Activated T-cell treated with anti-CD3 and anti-CD28 coated beads, Interleukin-2, amount 50 U/mL, for 48 hours (primary cell): ENCODE data around the gene ARHGEF9.

Experiments
- DNase-seq, 2 experiments: peaks; one replicate each; pipeline ENCODE4 v3.0.0-alpha.2; 2020

ARHGEF9 gene

GRCh38 chrX:63746278-63746677 lies 38.7 kb downstream of the ARHGEF9 start:
- DNase-seq = no peak

DNA sequence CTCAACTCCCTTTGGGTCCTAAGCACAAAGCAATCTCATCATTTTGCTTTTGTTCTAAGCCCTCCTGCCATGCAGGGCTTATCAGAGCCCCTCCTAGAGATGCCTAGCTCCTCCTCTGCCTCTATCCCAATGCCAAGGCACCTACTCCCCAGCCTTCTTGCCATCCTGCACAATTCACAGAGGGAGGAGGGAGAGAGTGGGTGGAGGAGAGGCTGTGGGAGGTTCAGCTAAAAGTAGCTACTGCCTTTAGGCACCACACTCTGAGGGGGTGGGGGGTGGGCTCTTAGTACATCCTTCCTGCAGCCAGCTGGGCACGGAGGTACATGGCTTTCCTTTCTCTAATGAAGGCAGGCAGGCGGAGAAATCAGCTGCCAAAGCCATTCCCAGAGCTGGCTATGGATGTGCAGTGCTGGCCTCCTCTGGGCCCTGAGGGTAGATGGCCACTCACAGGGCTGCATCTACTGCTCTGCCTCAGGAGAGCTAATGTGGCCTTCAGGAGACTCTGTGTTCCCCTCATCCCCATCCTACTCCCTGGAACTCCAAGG lies 40.1 kb downstream of the ARHGEF9 start:
- DNase-seq = no peak

- DNase-seq = no peak
These were observed 41.4 kb downstream of the ARHGEF9 start for GRCh38 chrX:63743596-63743995.

- no peak for DNase-seq
These were observed 44.6 kb downstream of the ARHGEF9 start for GRCh38 chrX:63740382-63740781.

- no peak for DNase-seq
These were observed 45.1 kb downstream of the ARHGEF9 start for GRCh38 chrX:63739885-63740284.

- DNase-seq = no peak
These were observed 46.3 kb downstream of the ARHGEF9 start for GRCh38 chrX:63738696-63739095.

GRCh38 chrX:63737131-63737921 lies 47.7 kb downstream of the ARHGEF9 start:
- no peak for DNase-seq

DNA sequence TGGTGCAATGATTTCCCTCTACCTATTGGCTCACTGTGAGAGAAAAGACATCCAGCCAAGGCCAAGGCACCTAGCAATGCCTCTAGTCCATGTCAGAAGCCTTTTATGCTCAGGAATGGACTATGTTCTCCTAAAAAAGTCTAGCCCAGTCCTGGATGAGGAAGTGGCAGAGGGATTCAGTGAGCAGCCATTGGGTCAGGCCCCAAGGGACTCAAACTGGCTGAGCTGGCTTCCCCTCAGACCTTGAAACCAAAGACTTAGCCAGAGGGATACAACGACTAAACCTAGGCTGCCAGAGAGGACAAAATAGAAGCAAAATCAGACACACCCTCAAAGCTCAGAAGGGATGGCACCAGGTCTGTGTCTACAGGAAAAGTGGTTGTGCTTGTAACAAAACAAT lies 49.1 kb downstream of the ARHGEF9 start:
- no peak for DNase-seq

DNA sequence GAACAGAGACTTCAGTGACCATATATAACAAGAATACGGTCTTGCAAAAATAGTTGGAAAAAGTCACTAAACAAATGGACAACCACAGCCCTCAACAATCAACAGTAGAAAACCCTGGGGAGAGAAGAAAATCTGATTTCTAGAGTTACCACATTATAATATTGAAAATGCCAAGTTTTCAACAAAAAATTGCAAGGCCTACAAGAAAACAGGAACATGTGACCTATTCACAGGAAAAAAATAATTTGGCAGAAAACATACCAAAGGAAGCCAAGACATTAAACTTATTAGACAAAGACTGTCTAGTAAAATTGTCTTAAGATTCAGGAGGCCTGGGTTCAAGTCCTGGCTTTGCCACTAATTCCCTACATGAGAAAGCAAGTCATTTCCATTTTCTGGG lies 64.7 kb downstream of the ARHGEF9 start:
- DNase-seq = no peak

- no peak for DNase-seq
These were observed 65.4 kb downstream of the ARHGEF9 start for GRCh38 chrX:63719633-63720032.

- no peak for DNase-seq
These were observed 66.9 kb downstream of the ARHGEF9 start for GRCh38 chrX:63718010-63718694.

DNA sequence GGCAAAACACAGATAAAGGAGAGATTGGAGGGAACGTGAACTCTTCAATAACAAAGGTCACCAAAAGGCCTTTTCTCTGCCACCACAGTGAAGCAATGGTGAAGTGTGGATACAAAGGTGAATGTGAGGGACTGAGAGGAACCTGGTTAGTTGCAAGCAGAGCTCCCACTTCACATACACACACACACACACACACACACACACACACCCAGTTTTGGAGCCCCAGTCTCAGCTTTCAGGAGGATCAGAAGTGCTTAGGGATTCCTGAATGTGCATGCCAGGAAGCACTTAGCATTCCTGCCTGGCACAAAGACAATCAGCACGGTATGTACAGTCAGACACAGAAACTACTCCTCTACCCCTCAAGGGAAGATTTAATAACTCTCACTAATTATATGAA lies 71.5 kb downstream of the ARHGEF9 start:
- no peak for DNase-seq

- DNase-seq = no peak
These were observed 76.2 kb downstream of the ARHGEF9 start for GRCh38 chrX:63708801-63709200.

DNA sequence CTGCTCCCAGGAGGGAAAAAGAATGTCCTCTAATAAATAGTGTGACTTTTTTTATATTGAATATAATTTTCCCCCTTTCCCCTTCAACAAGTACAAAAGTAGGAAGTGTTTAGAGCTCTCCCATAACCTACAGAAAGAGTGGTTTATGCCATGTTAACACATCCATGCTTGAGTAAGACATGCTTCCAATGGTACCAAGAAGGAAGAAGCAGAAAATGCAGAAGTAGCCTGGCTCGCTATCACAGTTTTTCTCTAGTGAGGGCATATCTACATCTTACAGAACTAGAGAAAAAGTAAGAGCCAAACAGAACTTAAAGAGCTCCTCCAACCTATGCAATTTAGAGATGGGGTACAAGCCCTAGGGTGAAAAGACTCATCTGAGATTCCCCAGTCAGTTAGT lies 82.5 kb downstream of the ARHGEF9 start:
- no peak for DNase-seq

DNA sequence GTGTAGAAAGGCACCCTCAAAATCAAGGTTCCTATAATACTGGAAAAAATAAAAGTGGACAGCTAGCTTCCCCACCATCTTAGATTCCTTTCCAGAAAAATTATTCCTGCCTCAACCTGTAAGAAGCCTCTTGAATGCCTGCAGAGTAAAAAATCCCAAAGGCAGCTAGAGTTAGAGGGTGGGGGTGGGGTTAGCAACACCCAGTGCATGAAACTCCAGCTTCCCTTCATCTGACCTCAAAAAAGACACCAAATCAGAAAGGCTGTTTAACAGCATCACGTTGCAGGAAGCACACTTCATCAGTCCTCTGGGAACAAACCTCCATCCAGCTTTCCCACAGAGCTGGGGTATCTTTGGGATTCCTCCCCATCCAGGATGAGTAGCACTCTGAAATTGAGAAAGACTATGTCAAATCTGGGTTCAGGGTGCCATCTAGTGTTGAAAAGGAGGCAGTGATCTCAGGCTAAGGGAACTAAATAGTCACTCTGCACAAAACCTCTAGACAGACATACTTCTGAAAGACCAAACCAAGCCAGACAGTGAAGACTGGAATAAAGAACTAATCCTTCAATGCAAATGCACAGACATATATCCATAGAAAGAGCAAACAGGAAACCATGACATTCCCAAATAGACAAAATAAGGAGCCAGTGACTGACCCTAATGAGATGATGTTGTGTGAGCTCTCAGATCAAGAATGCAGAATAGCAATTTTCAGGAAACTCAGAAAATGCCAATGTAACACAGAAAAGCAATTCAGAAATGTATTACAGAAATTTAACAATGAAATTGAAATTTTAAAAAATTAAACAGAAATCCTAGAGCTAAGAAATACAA lies 97.9 kb downstream of the ARHGEF9 start:
- peak; percentile 26 to 29 for DNase-seq

DNA sequence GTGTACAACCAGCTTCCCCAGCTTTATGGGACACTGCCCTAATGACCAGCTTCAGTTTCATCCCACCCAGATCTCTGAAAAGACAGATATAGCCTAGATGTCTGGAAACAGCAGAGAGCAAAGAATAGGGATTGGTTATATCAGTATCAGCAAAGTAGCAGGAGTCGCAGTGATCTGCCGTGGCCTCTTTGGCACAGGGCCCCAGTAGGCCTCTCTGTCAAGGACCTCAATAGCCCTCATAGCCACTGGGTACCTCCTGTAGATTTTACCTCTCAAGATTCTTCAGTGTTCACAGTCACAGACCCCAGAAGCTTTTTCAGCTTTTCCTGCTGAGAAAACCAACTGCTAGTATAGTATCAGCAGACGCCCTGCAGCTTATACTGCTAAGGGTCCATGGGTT lies 104.6 kb downstream of the ARHGEF9 start:
- no peak for DNase-seq

DNA sequence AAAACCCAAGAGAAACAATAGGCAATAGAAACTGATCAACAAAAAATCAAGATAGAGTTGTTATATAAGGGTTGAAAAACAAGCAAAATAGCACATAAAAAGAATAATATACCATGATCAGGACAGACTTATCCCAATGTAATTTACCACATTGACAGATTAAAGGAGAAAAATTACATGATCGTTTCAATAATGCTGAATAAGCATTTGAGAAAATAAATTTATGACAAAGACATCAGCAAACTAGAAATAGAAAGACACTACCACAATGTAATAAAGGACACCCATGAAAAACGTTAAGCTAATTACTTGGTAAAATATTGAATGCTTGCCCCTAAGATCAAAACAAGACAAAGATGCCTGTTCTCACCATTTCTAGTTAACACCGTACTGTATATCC lies 105.6 kb downstream of the ARHGEF9 start:
- DNase-seq = no peak

DNA sequence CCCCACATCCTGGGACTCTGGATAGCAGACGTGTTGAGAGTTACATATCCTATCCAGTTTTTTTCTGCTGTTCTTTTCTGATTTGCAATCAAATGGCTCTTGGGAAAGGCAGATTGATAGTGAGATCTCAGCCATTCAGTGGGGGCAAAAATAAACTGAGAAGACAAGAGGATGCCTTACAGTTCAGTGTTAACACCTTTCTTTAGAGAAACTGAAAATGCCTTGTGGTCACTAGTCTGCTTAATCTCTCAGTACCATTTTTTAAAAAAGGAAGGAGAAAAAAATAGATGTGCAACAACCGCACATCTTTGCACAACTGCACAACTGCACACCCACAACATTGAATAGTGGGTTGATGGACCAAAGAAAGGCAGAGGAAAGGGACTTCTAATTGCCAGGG lies 109.3 kb downstream of the ARHGEF9 start:
- no peak for DNase-seq

GRCh38 chrX:63673896-63674295 lies 111.1 kb downstream of the ARHGEF9 start:
- DNase-seq = no peak

DNA sequence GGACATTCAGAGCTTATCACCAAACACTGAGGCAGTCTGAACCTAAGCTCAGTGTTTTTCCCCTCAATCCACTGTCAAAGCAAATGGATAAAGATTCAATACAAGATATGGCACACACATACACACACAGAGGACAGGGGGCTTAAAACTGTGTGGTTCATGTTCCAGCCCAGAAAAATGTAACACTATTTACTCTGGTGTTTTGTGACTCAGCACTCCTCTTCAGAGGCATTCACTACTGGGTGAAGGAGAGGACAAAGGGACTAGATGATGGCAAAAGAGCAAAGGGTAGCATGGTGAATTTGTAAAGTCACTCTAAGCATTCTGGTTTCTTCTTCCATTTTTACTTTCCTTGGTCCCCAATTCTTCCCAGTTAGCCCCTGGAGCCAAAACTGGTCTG lies 120.3 kb downstream of the ARHGEF9 start:
- DNase-seq = no peak

GRCh38 chrX:63664083-63664482 lies 120.9 kb downstream of the ARHGEF9 start:
- no peak for DNase-seq

GRCh38 chrX:63661676-63662075 lies 123.3 kb downstream of the ARHGEF9 start:
- no peak for DNase-seq

DNA sequence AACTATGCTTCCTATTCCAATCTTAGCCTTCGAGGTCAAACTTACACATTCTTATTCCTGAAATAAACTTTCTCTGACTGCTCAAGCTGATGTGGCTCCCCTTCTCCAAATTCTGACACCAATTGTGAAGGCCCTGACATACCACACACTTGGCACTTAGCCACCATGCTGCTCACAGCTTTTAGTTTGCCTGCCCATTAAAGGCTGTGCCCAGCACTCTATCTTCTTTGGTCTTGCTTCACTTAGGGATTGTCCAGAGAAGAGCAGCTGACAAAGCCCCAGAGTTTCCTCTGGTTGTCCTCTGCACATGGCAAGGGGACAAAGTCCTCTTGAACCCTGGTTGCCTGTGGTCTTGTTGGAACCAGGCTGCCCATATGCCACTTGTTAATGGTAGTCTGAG lies 126.1 kb downstream of the ARHGEF9 start:
- DNase-seq = no peak
